GM12873 (cell line): ENCODE results near the gene TRIM17.

Experiments
- CTCF ChIP-seq: IDR thresholded peaks from 2 replicates; pipeline ENCODE4 v1.5.1; 2012; ENCODE audit warnings: low read depth, mild to moderate bottlenecking, moderate library complexity, low read length, control low read depth; ENCODE audit not compliant: insufficient read depth; ENCODE audit errors: missing control alignments

The TRIM17 gene

GRCh38 chr1:228430243-228430642 lies 13.6 kb upstream of the TRIM17 start:
- TF ChIP-seq CTCF = no peak

GRCh38 chr1:228429698-228430097 lies 13.0 kb upstream of the TRIM17 start:
- no peak for TF ChIP-seq CTCF

GRCh38 chr1:228429007-228429406 lies 12.3 kb upstream of the TRIM17 start:
- TF ChIP-seq CTCF = no peak

- TF ChIP-seq CTCF = no peak
Observed at GRCh38 chr1:228428412-228428811, 11.8 kb upstream of the TRIM17 start.

- TF ChIP-seq CTCF = no peak
Observed at GRCh38 chr1:228426518-228427175, 10.0 kb upstream of the TRIM17 start.

- no peak for TF ChIP-seq CTCF
Observed at GRCh38 chr1:228424685-228425660, 8.3 kb upstream of the TRIM17 start.

GRCh38 chr1:228423404-228424053 lies 6.9 kb upstream of the TRIM17 start:
- no peak for TF ChIP-seq CTCF
